IgD-negative memory B cell (primary cell): Measurements from ENCODE around the gene SAYSD1. TPM values are rescaled to one million over a fixed set of nuclear protein-coding genes. Genes with fewer than 3 reads are reported as not detected.
A peak's percentile ranks its signal among the peaks of the same experiment; 100 is the strongest.
"Not testable (repeated sequence)": the region's sequence is repeated elsewhere in the genome, so short reads cannot be mapped to it uniquely, and the experiment has no call there.

Experiments used
- H3K27ac Mint-ChIP-seq, 3 donors: one replicate each; pipeline ENCODE4 v1.8.0; 2020 to 2022; ENCODE audit warnings: mild to moderate bottlenecking in 3 of 3, mixed read lengths in 3 of 3, moderate library complexity in 1 of 3
- H3K27me3 Mint-ChIP-seq: one replicate; pipeline ENCODE4 v1.8.0; 2021; ENCODE audit warnings: mixed read lengths
- H3K36me3 Mint-ChIP-seq: one replicate; pipeline ENCODE4 v1.8.0; 2020; ENCODE audit warnings: mild to moderate bottlenecking, mixed read lengths
- H3K4me1 Mint-ChIP-seq, 3 donors: one replicate each; pipeline ENCODE4 v1.8.0; 2020 to 2022; ENCODE audit warnings: mixed read lengths in 3 of 3, mild to moderate bottlenecking in 1 of 3
- H3K4me3 Mint-ChIP-seq, 4 donors: one replicate each; pipeline ENCODE4 v1.8.0; 2020 to 2022; ENCODE audit warnings: mild to moderate bottlenecking in 4 of 4, mixed read lengths in 4 of 4, moderate library complexity in 3 of 4
- H3K9me3 Mint-ChIP-seq, 3 donors: one replicate each; pipeline ENCODE4 v1.8.0; 2020 to 2021; ENCODE audit warnings: mixed read lengths in 3 of 3, mild to moderate bottlenecking in 1 of 3
- polyA plus RNA-seq: library from polyadenylated mRNA; unstranded; fragments of 300-500 nt; fragmentation: Illumina TruSeq; gene quantifications from one replicate; pipeline ENCODE4 v1.2.3, GENCODE V29; 2021

Gene SAYSD1, protein sequence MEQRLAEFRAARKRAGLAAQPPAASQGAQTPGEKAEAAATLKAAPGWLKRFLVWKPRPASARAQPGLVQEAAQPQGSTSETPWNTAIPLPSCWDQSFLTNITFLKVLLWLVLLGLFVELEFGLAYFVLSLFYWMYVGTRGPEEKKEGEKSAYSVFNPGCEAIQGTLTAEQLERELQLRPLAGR
- 16.1 TPM for polyA plus RNA-seq

DNA sequence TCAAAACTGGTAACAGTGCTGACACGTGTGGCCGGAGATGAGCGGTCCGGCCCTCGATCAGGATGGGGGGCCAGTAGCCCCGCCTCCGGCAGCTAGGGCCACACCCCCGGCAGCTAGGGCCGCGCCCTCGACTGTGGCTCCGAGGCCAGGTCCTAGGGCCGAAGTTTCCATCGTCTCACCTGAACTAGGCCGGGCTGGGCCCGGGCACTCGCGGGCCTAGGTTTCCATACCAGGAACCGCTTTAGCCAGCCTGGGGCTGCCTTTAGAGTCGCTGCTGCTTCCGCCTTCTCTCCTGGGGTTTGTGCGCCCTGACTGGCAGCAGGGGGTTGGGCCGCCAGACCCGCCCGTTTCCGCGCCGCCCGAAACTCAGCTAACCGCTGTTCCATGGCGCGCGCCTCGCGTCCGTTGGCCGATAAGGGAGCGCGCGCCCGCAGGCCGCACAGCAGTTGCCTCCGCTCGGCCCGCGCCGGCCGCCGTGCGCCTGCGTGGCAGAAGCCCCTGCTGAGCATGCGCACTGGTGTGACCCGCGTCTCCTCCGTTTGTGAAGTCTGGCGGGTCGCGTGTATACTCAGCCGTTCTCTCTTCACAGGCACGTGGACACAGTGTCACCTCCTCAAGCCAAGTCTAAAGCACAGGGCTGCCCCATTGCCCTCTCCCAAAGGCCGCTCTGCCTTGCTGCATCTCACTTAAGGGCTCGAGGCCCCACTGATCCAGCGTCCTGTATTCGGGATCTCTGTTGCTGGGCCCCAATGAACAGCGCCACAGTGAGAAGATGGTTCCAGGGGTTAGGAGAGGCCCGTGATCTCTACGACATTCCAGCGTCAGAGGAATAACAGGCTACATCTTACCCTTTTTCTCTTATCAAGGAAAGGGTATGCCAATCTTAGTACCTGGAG lies at the start of gene SAYSD1:
SAYSD1 (minus strand) TSS at position 483 of the 896 bp plus-strand sequence; CDS start at position 386, 97 bp downstream.
- H3K27me3 Mint-ChIP-seq = no peaks in the 10 kb centered on the region
- peak within 1 kb of the TSS; percentile 82 to 97 (median 89) for H3K27ac Mint-ChIP-seq
- H3K36me3 Mint-ChIP-seq = peaks cover 7% of the 10 kb centered on the region
- H3K4me1 Mint-ChIP-seq = peaks cover 16 to 30% (median 19%) of the 10 kb centered on the region in 3 donors
- no peaks in the 10 kb centered on the region for H3K9me3 Mint-ChIP-seq
- peak within 1 kb of the TSS; percentile 91 to 96 (median 94) for H3K4me3 Mint-ChIP-seq

DNA sequence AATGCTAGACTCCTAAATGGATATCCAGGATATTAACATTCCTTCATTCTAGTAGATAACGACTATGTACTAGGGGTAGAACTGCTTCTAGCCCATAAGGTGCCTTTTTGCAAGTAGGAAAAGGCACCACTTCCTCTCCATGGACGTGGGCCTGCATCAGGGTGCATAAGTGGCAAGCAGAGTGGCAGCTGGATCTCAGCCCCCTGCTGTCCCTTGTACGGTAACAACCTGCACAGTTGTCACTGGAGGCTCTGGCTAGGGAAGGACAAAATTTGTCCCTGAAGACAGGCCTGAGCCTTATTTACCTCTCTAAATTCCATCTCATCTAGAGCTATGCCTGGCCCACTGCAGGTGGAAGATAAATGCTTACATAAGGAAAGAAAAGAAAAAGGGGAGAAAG lies 42.5 kb upstream of the SAYSD1 start:
- Mint-ChIP-seq H3K27ac (no peak overlapping the region), H3K9me3 (peaks cover 1 to 10% (median 7%) of the 10 kb centered on the region in 3 donors), H3K4me1 (peaks cover 0 to under 1% (median 0%) of the 10 kb centered on the region in 3 donors), H3K27me3 (peaks cover 12% of the 10 kb centered on the region), H3K4me3 (no peak overlapping the region), H3K36me3 (peaks cover 1% of the 10 kb centered on the region)

DNA sequence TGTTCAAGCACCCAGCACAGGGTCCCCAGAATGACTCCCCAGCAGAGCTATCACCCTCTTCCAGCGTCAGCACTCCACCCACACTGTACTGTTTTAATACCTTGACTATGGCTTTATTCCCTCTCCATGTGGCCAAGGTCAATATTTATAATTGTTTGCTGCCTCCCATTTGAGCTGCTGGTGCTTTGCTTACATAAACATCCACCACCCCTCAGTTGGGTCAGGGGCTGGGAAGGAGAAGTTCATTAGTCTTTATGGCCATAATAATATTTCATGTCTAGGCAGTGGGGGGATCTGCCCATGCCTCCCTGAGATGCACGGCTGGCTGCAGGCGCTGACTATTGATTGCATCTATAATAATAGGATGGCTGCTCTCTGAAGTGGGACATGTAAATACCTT lies 41.8 kb upstream of the SAYSD1 start:
- H3K4me3 Mint-ChIP-seq = no peak overlapping the region
- peaks cover 14% of the 10 kb centered on the region for H3K27me3 Mint-ChIP-seq
- peaks cover 1% of the 10 kb centered on the region for H3K36me3 Mint-ChIP-seq

DNA sequence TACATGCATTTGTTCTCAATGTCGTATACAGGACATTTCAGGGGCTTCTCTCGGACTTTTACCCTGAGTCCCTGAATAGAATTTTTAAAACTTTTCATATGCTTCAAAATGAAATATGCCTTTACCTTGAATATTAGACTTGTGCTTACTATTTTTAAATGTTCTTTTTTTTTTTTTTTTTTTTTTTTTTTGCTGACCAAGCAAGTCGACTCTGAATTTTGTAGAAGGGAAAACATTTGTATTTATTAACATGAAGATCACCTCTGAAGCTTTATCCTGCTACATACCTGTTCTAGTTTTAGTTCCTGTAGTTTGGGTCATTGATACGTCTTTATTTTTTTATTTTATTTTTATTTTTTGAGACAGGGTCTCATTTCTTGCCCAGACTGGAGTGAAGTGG lies 39.7 kb upstream of the SAYSD1 start:
- Mint-ChIP-seq H3K4me1 (peaks cover 0 to 6% (median 3%) of the 10 kb centered on the region in 3 donors), H3K36me3 (no peaks in the 10 kb centered on the region), H3K4me3 (no peak overlapping the region), H3K27ac (no peak overlapping the region), H3K27me3 (peaks cover 23% of the 10 kb centered on the region), H3K9me3 (peaks cover 1 to 5% (median 3%) of the 10 kb centered on the region in 3 donors)

More for the DNA sequence above, 41.8 kb upstream of the SAYSD1 start:
- Mint-ChIP-seq H3K9me3 (peaks cover 1 to 10% (median 7%) of the 10 kb centered on the region in 3 donors), H3K27ac (no peak overlapping the region), H3K4me1 (peaks cover 0 to 6% (median 3%) of the 10 kb centered on the region in 3 donors)

DNA sequence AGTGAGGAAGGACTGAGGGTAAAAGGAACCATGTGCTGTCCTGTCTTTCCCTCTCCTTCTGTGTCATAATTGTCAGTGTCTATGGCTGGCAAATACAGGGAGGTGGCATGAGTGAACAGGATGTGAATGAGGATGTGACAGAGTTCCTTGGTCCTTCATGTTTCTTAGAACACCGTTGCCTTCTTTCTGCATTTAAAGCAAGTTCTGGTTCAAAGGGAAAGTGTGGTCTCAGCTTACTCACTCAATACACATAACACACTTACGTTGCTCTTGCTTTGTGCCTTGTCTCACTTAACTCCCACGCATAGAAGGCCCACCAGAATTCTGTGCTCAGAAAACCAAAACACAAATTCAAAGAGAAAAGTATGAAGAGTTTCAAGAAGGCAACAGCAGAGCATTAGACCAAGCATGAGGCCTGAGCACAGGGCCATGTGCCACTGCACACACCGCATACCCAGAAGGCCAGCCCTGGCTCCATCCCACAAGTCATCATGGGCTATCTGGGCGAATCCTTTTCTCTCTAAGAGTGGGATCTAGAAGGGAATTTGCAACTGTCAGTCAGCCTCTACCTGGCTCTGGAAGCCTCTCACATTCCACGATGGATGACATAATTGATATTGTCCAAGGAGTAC lies 38.9 kb upstream of the SAYSD1 start:
- peaks cover 0 to 6% (median 3%) of the 10 kb centered on the region in 3 donors for H3K4me1 Mint-ChIP-seq
- no peak overlapping the region for H3K27ac Mint-ChIP-seq
- H3K4me3 Mint-ChIP-seq = no peak overlapping the region
- H3K27me3 Mint-ChIP-seq = peaks cover 30% of the 10 kb centered on the region
- H3K36me3 Mint-ChIP-seq = no peaks in the 10 kb centered on the region
- peaks cover under 1 to 5% (median 1%) of the 10 kb centered on the region in 3 donors for H3K9me3 Mint-ChIP-seq

DNA sequence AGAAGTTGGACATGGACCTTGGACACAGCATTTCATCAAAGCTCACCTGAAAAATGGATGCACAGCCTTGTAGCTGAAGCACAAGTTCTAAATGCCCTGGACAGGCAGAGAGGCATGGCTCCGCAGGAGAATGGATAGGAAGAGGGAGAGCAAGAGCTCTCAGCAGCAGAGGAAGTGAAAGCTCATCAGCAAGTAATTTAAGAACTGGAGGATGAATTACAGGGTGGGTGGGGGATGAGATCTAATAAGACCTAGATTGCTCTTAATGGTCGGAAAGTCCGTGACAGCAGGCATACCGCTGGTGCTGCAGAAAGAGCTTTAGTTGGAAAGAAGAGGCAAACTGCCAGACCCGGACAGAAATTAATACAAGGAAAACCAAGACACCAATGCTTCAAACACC lies 37.3 kb upstream of the SAYSD1 start:
- H3K36me3 Mint-ChIP-seq = no peaks in the 10 kb centered on the region
- no peaks in the 10 kb centered on the region for H3K9me3 Mint-ChIP-seq
- H3K27me3 Mint-ChIP-seq = peaks cover 37% of the 10 kb centered on the region
- H3K27ac Mint-ChIP-seq = no peak overlapping the region
- H3K4me3 Mint-ChIP-seq = peak overlapping the region in 1 of 4 donors; percentile 56
- peaks cover 0 to 6% (median 3%) of the 10 kb centered on the region in 3 donors for H3K4me1 Mint-ChIP-seq

DNA sequence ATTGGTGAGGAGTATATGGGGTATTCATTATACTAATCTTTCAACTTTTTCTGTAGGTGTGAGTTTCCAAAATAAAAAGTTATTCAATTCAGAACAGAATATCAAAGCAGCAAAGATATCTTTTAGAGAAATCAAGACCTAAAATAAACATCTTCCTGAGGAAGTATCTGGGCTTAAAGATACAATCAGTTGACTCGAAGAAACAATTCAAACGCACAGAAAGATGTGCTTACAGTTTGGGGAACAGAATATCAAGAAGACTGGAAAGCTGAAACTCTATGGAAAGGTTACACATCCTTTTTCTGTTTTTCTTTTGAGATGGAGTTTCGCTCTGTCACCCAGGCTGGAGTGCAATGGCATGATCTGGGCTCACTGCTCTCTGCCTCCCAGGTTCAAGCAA lies 36.2 kb upstream of the SAYSD1 start:
- Mint-ChIP-seq H3K27me3 (peaks cover 35% of the 10 kb centered on the region), H3K9me3 (peaks cover 0 to 2% (median 0%) of the 10 kb centered on the region in 3 donors), H3K4me3 (no peak overlapping the region), H3K4me1 (peaks cover 0 to 6% (median 3%) of the 10 kb centered on the region in 3 donors), H3K36me3 (no peaks in the 10 kb centered on the region), H3K27ac (no peak overlapping the region)

DNA sequence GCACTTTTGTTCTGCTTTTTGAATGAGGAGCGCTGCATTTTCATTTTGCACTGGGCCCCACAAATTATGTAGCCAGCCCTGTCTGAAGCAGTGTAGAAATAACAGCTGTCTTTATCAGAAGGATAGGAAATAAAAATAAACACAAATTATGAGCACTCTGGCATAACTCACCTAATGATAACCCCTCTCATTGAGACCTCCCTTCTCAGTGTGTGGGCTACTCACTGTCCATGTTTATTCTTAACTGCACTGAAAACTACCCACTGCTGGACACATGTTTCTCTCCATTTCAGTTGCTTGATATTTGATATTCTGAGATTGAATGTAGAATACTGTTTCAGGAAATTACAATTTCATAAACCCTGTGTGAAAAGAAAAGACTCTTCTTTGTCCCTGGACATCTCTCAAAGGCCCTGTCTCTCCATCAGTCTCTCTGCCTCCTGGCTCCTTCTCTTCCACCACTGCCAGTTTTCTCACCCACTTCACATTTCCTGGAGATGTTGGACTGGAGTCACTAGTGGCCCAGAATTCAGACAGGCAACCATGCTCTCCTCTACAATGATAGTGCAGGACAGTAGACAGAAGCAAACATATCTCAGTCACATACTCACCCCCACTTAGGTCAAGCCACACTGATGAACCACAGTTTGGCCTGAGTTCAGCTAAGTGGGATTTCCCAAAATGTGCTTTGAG lies 29.6 kb upstream of the SAYSD1 start:
- Mint-ChIP-seq H3K4me1 (no peaks in the 10 kb centered on the region), H3K27ac (no peak overlapping the region), H3K4me3 (no peak overlapping the region), H3K9me3 (peaks cover 0 to 4% (median 3%) of the 10 kb centered on the region in 3 donors), H3K36me3 (no peaks in the 10 kb centered on the region), H3K27me3 (peaks cover 27% of the 10 kb centered on the region)

DNA sequence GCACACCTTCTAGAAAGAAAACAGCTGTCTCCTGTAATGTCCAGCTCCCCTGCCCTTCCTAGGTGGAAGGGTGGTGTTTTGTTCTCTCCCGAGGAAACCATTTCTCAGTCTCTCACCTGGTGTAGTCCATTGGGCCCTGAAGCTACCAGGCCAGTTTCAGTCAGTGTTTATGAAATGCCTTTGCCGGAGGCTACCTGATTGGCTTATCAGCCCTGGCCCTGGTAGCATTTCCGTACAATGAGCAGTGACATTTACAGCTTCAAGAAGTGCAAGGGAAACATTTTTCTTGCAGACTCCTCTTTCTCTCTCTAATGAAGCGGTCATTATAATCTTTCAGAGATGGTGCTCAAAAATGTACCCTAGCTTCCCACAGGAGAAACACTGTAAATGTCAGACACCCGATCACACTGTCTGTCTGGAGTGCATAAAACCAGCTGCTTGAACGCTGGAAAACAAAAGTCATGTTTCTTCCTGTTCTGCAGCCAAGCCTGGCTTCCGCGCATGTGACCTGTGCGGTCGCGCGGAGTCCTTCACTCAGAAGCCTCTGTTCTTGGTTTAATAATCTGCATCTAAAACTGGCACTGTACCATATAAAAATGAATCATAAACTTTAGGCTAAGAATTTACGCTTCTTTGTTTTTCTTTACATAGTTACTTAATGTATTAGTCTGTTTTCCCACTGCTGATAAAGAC lies 28.4 kb upstream of the SAYSD1 start:
- Mint-ChIP-seq H3K27me3 (peaks cover 19% of the 10 kb centered on the region), H3K4me3 (no peak overlapping the region), H3K27ac (no peak overlapping the region), H3K9me3 (peaks cover 0 to 9% (median 3%) of the 10 kb centered on the region in 3 donors), H3K36me3 (no peaks in the 10 kb centered on the region), H3K4me1 (no peaks in the 10 kb centered on the region)

DNA sequence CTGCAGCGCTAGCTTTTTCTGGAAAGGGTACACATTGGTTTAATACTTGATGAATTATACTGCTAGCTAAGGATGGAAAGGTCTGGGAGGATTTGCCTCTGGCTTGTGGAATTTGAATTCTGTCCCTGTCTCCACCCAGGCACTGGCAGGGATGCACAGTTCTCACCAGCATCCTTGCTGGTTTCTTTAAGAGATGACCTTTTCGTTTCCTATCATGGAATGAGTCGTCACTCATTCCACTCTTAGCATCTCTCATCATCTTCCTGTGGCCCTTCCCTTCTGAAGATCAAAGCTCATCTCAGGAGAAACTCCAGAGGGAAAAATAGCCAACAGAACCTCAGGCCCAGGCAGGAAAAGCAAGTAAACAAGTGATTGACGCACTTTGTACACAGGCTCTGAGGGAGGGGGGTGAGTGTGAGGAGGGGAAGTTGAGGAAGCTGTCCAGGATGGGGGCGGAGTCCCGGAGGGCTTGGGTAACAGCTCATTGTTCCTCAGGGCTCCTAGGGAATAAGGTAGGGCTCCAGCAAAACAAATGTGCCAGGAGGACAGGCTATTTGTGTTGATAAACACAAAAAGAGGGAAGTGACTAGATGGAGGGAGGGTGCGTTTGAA lies 25.7 kb upstream of the SAYSD1 start:
- Mint-ChIP-seq H3K36me3 (no peaks in the 10 kb centered on the region), H3K27ac (no peak overlapping the region), H3K27me3 (peaks cover 13% of the 10 kb centered on the region), H3K9me3 (peaks cover 2 to 10% (median 8%) of the 10 kb centered on the region in 3 donors), H3K4me3 (no peak overlapping the region), H3K4me1 (no peaks in the 10 kb centered on the region)

DNA sequence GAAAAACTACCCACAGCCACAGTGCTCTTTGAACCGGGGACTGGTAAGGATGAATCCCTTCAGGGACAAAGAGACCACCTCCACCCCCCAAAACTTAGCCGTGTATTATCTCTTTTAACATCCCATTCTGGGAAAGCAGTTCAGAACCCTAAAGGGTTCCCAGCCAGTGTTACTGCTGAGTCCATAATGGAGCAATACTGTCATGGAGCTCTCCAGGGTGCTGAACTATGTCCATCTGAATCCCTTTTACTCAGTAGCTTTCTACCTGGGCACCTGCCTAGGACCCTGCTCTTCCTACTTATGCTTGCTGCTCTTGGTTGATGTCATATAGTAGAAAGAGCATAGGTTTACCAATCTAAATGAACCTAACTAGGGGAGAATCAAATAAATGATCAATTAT lies 22.3 kb upstream of the SAYSD1 start:
- no peak overlapping the region for H3K4me3 Mint-ChIP-seq
- H3K27me3 Mint-ChIP-seq = peaks cover 10% of the 10 kb centered on the region
- H3K4me1 Mint-ChIP-seq = no peaks in the 10 kb centered on the region
- no peaks in the 10 kb centered on the region for H3K36me3 Mint-ChIP-seq
- no peak overlapping the region for H3K27ac Mint-ChIP-seq
- peaks cover 2 to 7% (median 6%) of the 10 kb centered on the region in 3 donors for H3K9me3 Mint-ChIP-seq

DNA sequence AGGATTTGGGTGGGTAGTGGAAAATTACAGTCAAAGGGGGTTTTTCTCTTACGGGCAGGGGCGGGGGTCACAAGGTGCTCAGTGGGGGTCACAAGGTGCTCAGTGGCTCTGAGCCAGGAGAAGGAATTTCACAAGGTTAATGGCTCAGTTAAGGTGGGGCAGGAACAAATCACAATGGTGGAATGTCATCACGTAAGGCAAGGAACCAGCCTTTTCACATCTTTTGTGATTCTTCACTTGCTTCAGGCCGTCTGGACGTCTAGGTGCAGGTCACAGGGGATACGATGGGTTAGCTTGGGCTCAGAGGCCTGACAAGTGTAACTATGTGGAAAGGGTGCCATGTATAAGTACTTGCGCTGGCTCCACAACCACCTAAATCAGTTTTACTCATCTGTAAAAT lies 21.2 kb upstream of the SAYSD1 start:
- not testable (repeated sequence) for H3K27ac Mint-ChIP-seq, H3K36me3 Mint-ChIP-seq, H3K4me3 Mint-ChIP-seq, H3K9me3 Mint-ChIP-seq, H3K4me1 Mint-ChIP-seq
- H3K27me3 Mint-ChIP-seq = peaks cover 11% of the 10 kb centered on the region

DNA sequence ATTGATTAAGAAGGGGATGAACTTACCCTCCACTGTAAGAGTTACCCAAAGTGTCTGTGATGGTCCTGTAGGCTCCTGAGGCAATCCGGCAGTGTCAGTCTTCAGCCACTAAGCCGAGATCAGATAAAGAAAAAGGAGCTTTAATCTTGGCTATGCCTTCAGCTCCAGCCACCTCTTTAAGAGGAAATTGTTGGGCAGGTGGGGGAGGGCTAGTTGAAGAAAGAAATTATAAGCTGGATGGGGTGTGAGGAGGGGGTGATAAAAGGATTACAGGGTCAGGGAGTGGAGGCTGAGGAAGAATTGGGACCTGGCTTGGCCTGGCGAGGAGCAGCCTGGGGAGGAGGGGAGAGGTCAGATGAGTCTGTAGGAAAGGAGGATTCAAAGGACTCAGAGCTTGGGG lies 19.8 kb upstream of the SAYSD1 start:
- not testable (repeated sequence) for H3K27ac Mint-ChIP-seq, H3K36me3 Mint-ChIP-seq, H3K4me3 Mint-ChIP-seq, H3K4me1 Mint-ChIP-seq, H3K9me3 Mint-ChIP-seq
- peaks cover 12% of the 10 kb centered on the region for H3K27me3 Mint-ChIP-seq

DNA sequence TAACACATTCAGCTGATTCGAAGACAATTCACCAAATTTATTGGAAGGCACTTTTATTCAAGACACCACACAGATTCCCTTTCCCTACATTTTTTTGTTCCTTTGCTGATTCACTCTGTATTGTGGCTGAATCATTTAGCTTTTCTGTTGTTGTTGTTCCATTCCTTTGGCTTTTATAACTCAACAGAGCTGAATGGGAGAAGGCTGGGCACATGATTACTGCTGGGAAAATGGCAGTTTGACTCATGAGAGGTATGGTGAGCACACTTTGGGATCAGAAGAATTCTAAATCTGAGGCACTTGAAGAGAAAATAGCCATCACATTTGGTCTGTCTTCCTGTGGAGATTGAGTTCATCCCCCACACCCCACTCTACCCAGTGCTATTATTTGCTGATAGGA lies 15.7 kb upstream of the SAYSD1 start:
- peaks cover 0 to 5% (median 0%) of the 10 kb centered on the region in 3 donors for H3K9me3 Mint-ChIP-seq

More for the DNA sequence above, 15.7 kb upstream of the SAYSD1 start:
- no peak overlapping the region for H3K4me3 Mint-ChIP-seq
- no peak overlapping the region for H3K27ac Mint-ChIP-seq
- H3K36me3 Mint-ChIP-seq = peaks cover 1% of the 10 kb centered on the region
- H3K27me3 Mint-ChIP-seq = peaks cover 10% of the 10 kb centered on the region
- no peaks in the 10 kb centered on the region for H3K4me1 Mint-ChIP-seq
